Measurements from ENCODE around the gene NRG3.

DNA sequence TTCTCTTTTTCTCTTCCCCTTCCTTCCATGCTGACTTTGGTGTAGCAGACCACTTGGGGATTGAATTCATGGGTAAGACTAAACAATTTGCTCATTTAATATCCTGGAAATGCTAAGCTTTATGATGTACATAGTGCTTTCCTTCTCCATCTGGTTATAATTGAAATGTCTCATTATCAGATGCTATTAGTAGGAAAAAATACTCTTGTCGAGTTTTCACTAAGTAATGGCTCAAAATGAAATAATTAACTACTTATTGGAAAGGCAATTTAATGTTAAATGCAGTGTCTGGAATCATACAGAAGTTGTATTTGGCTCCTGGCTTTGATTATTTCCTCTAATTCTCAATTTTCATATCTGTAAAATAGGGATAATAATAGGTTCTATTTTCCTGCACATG, 990.4 kb downstream of the NRG3 start:
- TF ChIP-seq CTCF (IDR thresholded peaks at IDR 0.05; ENCODE audit: low read length) (no peak), EZH2 (IDR thresholded peaks at IDR 0.05; ENCODE audit: borderline replicate concordance, low read length) (no peak)
